HG03565 (cell line): ENCODE results near the gene TNK2.
"Not testable (repeated sequence)": the region's sequence is repeated elsewhere in the genome, so short reads cannot be mapped to it uniquely, and the experiment has no call there.

Experiments used
- ATAC-seq: cut with Tn5 transposase; IDR thresholded peaks from one replicate; pipeline ENCODE4 v1.9.1; 2021; ENCODE audit warnings: mild to moderate bottlenecking, moderate library complexity; ENCODE audit not compliant: unreplicated experiment

The TNK2 gene

DNA sequence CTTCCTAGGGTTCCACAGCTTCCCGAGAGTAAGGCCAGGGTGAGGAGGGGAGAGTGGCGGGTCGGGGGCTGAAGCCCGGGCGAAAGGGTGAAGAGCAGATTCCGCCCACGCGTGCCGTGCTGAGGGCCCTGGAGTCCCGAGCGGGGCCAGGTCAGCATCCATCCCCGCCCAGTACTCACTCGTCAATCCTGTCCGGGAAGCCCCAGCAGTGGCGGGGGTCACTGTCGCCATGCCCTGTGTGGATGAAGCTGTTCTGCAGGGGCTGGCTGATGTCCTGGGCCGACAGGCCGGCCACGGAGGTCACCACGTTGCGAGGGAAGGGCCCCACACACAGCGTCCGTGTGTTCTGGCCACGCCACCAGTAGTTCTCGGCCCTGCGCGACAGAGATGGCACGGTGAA, 36.3 kb downstream of the TNK2 start:
- no peak for ATAC-seq

DNA sequence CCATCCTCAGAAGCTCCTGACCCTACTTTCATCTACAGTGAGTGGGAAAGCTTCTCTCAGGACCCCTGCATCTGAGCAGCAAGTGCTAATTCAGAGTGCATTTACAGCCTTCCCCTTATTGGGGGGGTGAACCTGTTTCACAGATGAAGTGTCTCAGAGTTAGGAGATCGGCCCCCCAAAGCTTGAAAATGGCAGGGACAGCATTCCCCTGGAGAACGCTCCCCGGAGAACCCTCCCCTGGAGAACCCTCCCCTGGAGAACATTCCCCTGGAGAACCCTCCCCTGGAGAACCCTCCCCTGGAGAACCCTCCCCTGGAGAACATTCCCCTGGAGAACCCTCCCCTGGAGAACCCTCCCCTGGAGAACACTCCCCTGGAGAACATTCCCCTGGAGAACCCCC, 36.7 kb downstream of the TNK2 start:
- not testable (repeated sequence) for ATAC-seq

- ATAC-seq, result no peak
These were observed 37.4 kb downstream of the TNK2 start for GRCh38 chr3:195870937-195871336.

GRCh38 chr3:195870442-195870841, 37.9 kb downstream of the TNK2 start:
- ATAC-seq, result no peak

GRCh38 chr3:195869413-195870001, 38.8 kb downstream of the TNK2 start:
- no peak for ATAC-seq

DNA sequence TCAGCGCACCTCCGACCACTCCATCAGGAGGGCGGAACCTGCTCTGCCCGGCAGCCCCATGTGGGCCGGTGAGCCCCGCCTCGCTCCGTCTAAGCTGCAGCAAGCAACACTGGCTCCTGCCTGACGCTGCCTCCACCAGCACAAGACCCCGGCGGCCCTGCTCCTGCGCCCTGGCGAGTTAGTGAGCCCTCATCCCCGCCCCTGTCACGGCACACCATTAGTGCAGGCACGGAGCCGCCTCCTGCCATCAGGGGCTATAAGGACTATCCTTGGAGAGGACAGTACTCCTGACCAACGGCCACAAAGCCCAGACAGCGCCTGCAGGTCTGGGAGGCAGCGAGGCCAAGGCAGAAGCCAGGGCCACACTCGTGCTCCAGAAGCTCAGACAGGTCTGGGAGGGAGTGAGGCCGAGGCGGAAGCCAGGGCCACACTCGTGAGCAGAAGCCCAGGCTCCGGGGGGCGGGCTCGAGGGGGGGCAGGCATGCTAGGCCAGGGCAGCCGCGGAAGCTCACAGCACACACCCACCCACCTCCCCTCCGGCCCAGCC, 39.4 kb downstream of the TNK2 start:
- no peak for ATAC-seq

GRCh38 chr3:195868336-195868865, 40.0 kb downstream of the TNK2 start:
- ATAC-seq, result no peak

- no peak for ATAC-seq
These were observed 40.6 kb downstream of the TNK2 start for GRCh38 chr3:195867631-195868335.

GRCh38 chr3:195866686-195867511, 41.5 kb downstream of the TNK2 start:
- ATAC-seq, result no peak

- ATAC-seq, result no peak
These were observed 42.6 kb downstream of the TNK2 start for GRCh38 chr3:195865752-195866151.

DNA sequence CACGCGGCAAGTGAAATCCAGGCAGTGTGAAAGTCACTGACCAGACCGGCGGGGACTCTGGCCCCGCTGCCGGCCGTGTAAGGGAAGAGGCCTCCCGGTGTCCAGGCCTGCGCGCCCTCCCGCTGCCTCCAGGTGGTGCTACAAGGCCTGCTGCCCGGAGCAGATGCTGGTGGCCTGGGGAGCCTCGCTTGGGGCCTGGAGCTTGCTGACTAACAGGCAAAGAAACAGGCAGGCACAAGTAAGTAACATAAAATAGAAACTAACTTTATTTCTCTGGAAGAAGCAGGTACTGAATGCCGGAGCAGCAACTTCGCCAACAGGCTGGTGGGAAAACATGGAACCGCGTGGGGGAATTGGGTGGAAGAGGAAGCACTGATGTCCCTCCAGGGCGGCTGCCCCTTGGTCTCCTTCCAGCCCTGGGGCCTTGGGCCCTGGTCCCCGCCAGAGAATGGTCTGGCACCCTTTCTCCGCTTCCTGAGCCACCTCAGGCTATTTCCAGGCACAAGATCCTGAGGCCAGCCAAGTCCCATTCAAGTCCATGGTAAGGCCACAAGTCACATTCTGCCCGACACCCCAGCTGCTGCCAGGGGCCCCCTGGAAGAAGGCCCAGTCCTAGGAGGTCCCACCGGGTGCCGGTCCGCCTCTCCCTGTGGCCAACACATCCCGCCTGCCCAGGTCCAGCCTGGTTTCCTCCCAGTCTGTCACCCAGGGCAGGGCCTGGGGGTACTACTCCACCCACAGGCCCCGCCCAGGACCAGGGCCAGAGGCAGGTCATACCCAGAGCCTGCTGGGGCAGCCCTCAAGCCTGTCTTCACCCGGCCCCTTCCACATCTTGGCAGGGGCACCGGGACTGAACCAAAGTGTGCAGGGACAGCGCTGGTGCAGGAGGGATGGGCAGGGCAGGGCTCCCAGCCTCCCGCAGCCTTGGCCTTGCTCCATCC, 45.0 kb downstream of the TNK2 start:
- peak; percentile 40 for ATAC-seq

DNA sequence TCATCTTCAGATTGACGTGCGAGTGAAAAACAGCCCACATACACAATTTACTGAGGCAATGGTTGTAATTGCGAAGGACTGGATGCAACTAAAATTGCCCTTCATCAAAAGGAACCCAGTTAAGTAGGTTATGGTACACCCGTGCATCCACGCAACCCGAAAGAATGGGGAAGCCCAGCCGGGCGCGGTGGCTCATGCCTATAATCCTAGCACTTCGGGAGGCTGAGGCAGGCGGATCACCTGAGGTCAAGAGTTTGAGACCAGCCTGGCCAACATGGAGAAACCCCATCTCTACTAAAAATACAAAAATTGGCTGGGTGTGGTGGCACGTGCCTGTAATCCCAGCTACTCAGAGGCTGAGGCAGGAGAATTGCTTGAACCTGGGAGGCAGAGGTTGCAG, 46.0 kb downstream of the TNK2 start:
- not testable (repeated sequence) for ATAC-seq

- ATAC-seq, result no peak
These were observed 47.9 kb downstream of the TNK2 start for GRCh38 chr3:195860456-195860855.

DNA sequence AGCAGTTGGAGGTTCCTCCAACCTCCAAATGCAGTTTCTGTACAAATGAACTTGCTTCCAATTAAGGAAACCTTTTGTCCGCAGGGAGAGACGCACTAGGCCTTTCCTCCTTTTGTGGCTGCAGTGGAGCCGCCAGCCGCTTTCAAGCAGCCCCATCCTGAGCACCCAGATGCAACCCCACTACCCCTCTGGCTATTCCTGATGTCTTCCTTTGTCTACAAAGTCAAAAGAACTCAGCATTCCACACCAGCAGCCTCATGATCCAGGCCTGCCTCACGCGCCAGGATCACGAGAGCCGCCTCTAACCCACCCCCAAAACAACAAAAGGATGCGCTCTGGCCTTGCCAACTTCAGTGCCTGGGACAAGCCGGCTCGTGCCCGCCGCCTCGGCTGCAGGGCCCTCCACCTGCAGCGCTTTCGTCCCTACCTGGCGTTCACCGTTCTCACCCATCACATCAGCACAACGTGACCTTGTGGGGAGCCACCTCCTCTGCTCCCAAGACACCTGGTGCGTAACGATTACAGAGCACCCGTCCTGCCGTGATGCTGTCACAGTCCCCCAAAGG, 48.4 kb downstream of the TNK2 start:
- ATAC-seq, result no peak

GRCh38 chr3:195859061-195859845, 49.1 kb downstream of the TNK2 start:
- ATAC-seq, result no peak

DNA sequence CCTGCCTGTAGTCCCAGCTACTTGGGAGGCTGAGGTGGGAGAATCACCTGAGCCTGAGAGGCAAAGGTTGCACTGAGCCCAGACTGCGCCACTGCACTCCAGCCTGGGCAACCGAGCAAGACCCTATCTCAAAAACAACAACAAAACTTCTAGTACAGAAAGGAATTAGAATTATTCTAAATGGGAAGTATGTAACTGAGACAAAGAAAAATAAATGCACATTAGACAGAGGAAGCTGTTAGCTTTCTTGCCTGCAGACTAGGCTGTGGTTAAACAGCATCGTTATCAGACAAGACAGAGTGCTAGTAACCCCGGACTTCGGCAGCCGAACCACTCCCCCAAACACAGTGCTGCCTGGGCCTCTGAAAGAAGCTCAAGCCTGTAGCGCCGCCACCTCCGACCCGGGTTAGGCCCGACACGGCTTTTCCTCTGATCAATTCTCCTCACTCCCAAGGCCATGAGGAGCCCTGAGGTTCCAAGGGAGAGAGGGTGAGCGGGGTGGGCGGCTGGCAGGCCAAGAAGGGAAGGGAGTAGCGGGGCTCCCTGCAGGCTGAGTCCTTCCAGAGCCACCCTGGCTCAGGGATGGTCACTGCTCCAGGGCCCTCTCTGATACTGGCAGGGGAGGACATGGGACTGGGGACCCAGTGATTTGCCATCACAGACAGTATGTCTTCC, 51.8 kb downstream of the TNK2 start:
- no peak for ATAC-seq

DNA sequence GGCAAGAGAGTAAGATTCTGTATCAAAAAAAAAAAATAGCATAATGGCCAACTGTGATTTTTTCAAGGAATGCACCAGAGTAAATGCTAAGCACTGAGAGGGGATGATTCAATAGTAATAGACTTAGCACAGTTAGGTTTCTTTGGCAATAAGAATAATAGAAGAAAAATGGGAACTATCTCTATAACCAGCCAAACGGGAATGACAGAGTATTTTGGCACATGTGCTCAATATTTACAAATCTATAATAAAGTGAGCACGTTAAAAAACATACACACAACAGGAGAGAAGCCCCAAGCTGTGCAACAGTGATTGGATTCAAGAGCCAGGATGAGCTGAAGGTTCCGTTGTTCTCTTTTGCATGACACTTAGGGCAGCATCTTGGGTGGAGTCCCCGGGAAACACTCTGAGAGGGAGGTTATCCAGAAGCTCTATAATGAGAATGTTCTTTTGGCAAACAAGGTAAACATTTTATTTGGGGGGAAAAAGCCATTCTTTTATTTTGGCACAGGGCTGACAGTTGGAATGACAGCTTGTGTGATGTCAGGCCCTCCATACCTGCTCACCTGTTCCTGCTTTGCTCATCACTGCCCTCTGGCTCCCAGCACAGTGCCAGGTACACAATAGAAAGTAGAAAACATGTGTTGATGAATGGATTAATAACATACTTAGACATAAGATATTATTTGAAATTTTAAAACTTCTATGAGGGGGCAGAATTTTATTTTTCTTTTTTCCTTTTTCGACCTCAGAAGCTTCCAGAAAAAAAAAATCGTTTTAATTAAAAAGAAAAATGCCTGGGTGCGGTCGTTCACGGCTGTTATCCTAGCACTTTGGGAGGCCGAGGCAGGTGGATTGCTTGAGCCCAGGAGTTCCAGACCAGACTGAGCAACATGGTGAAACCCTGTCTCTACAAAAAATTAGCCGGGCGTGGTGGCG, 52.6 kb downstream of the TNK2 start:
- no peak for ATAC-seq
